Measurements from ENCODE around the gene NECAP2.

DNA sequence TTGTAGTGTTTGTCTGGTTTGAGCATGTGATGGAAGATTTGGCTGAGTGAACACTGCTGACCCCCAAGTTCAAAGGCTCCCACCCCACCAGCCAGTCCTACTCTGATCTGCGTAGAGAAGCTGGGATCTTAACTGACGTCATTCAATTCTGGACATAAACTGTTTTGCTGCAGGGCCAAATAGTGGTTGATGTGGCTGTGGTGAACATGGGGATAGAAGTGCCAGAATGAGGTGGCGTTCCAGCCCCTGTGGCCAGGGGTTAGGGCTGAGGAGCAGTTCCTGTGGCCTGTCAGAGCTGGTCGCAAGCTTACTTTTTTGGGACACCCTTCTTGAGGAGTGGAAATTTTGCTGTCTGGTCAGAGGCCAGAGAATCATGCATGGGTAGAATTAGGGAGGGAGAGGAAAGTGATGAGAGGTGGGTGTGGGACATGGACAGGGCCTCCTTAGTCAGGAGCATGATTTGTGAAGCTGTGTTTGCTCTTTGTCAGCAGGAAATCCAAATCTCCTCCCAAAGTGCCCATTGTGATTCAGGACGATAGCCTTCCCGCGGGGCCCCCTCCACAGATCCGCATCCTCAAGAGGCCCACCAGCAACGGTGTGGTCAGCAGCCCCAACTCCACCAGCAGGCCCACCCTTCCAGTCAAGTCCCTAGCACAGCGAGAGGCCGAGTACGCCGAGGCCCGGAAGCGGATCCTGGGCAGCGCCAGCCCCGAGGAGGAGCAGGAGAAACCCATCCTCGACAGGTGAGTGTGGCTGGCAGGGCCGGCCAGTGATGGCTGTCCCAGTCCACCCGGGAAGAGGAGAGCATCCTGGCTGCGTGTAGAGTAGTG lies 47.6 kb upstream of the NECAP2 start:
- TF ChIP-seq POLR2AphosphoS5 (IDR thresholded peaks at IDR 0.05; ENCODE audit: borderline replicate concordance, low read depth, low read length) (no peak), EZH2 (IDR thresholded peaks at IDR 0.05) (no peak), FOXP2 (optimal IDR thresholded peaks at IDR 0.05; ENCODE audit: control extremely low read depth, extremely low read length, insufficient read depth) (no peak)

Data from SK-N-MC (cell line).